Right atrium auricular region (tissue), 2 donors: ENCODE data around the gene SLC8A2. TPM values are rescaled to one million over a fixed set of nuclear protein-coding genes. Genes with fewer than 3 reads are reported as not detected.

Source experiments
- DNase-seq: peaks from one replicate; pipeline ENCODE4 v3.0.0-alpha.2; 2019; ENCODE audit warnings: low spot score
- H3K27ac ChIP-seq, 2 donors: fragments of 200-600 bp; sonication (generic); 1 replicate in 1 of 2; 2 replicates in 1 of 2; pipeline ENCODE4 v1.5.1; 2016 to 2019
- H3K27me3 ChIP-seq, 2 donors: fragments of 200-600 bp; sonication (generic); one replicate each; pipeline versions ENCODE4 v1.5.1 to v1.6.0; 2017 to 2019
- H3K36me3 ChIP-seq: fragments of 200-600 bp; sonication (generic); one replicate; pipeline ENCODE4 v1.5.1; 2016
- H3K4me1 ChIP-seq, 2 donors: fragments of 200-600 bp; sonication (generic); one replicate each; pipeline versions ENCODE4 v1.5.1 to v1.6.0; 2017 to 2019
- H3K4me3 ChIP-seq, 2 donors: fragments of 200-600 bp; sonication (generic); 1 replicate in 1 of 2; 2 replicates in 1 of 2; pipeline ENCODE4 v1.5.1; 2017 to 2019; ENCODE audit warnings: mild to moderate bottlenecking in 1 of 2, moderate library complexity in 1 of 2
- H3K9me3 ChIP-seq, 2 donors: fragments of 200-600 bp; sonication (generic); one replicate each; pipeline ENCODE4 v1.5.1; 2019
- total RNA-seq, 2 donors: library from RNA; depleted of rRNA; stranded (reverse); fragments of >200 nt; gene quantifications; one replicate each; pipeline ENCODE4 v1.1.0, GENCODE V29; 2016
- TF ChIP-seq, protein P1 (sequence below), 2 donors: fragments of 200-600 bp; sonication (generic); IDR thresholded peaks; one replicate each; pipeline ENCODE4 v1.5.1; 2019; ENCODE audit warnings: antibody characterized with exemption in 2 of 2

SLC8A2 gene
- total RNA-seq, 2 donors from 2014 or later = 0.28 to 0.37 TPM

DNA sequence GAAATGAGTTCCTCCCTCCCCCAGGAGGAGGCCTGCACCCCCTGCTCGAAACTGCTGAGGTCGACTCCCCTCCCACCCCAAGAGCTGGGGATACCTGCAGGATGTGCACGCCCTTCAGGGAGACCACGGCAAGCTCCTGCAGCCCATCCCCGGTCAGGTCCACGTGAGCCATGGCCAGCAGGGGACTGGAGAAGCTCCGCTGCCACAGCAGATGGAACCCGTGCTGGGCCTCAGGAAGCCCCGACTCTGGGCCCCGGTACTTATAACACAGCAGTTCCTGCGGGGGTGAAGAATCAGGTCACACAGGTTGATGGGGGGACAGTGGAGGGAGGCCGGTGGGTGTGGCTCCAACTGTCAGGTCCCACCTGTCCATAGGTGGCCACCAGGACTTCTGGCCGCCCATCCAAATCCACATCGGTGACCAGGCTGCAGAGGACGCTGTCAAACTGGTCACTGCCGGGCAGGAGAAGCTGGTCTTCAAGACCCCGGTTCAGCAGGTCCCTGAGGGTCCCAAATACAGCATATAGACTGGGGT is 4.8 kb upstream of the SLC8A2 start:
- peaks cover 0 to 2% of the 10 kb centered on the region in 2 donors for H3K27me3 ChIP-seq
- H3K27ac ChIP-seq = no peak overlapping the region
- H3K4me3 ChIP-seq = no peak overlapping the region
- H3K36me3 ChIP-seq = no peaks in the 10 kb centered on the region
- TF ChIP-seq, protein P1, sequence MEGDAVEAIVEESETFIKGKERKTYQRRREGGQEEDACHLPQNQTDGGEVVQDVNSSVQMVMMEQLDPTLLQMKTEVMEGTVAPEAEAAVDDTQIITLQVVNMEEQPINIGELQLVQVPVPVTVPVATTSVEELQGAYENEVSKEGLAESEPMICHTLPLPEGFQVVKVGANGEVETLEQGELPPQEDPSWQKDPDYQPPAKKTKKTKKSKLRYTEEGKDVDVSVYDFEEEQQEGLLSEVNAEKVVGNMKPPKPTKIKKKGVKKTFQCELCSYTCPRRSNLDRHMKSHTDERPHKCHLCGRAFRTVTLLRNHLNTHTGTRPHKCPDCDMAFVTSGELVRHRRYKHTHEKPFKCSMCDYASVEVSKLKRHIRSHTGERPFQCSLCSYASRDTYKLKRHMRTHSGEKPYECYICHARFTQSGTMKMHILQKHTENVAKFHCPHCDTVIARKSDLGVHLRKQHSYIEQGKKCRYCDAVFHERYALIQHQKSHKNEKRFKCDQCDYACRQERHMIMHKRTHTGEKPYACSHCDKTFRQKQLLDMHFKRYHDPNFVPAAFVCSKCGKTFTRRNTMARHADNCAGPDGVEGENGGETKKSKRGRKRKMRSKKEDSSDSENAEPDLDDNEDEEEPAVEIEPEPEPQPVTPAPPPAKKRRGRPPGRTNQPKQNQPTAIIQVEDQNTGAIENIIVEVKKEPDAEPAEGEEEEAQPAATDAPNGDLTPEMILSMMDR (IDR thresholded peaks at IDR 0.05) = no peak
- DNase-seq = no peak
- no peaks in the 10 kb centered on the region for H3K9me3 ChIP-seq
- peaks cover 0 to 17% of the 10 kb centered on the region in 2 donors for H3K4me1 ChIP-seq

DNA sequence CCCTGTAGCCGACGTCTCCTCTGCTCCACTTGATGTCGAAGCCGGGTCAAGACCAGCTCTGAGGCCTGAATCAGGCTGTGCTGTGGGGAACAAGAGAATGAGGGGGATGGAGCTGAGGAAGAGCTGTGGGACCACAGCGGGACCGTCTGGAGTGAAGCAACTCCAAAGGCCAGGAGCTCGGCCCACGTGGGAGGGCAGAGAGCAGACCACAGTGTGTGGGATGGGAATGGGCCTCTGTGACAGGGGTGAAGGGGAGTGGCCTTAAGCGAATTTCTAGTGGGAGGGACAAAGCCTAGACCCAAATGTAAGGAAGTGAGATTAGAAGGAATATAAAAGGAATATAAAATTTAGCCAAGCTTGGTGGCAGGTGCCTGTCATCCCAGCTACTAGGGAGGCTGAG is 3.8 kb upstream of the SLC8A2 start:
- peaks cover 0 to 20% of the 10 kb centered on the region in 2 donors for H3K4me1 ChIP-seq
- H3K9me3 ChIP-seq = no peaks in the 10 kb centered on the region
- peaks cover 0 to 3% of the 10 kb centered on the region in 2 donors for H3K27me3 ChIP-seq
- TF ChIP-seq, protein P1 (IDR thresholded peaks at IDR 0.05) = no peak
- no peak overlapping the region for H3K4me3 ChIP-seq
- no peak for DNase-seq
- no peaks in the 10 kb centered on the region for H3K36me3 ChIP-seq
- H3K27ac ChIP-seq = no peak overlapping the region

DNA sequence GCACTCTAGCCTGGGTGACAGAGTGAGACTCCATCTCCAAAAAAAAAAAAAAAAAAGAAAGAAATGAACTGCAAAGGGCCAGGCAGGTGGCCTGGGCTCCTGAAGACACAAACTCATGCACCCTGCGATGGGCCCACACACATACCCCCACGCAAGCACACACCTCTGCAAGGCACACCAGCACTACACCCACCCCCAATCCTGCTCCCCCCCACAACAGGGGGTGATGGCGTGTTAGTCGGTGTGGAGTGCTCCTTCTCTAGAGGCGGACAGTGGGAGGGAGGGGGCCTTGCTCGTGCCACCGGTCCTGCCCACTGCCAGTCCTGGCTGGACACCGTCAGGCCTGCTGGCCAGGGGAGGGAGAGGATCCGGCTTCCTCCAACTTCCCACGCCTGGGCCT is 1.6 kb upstream of the SLC8A2 start:
- Histone ChIP-seq H3K27ac (no peak overlapping the region), H3K4me1 (peaks cover 0 to 16% of the 10 kb centered on the region in 2 donors), H3K27me3 (peaks cover 0 to 3% of the 10 kb centered on the region in 2 donors), H3K4me3 (no peak overlapping the region), H3K9me3 (no peaks in the 10 kb centered on the region), H3K36me3 (no peaks in the 10 kb centered on the region)
- DNase-seq = no peak
- TF ChIP-seq, protein P1 (IDR thresholded peaks at IDR 0.05) = no peak

DNA sequence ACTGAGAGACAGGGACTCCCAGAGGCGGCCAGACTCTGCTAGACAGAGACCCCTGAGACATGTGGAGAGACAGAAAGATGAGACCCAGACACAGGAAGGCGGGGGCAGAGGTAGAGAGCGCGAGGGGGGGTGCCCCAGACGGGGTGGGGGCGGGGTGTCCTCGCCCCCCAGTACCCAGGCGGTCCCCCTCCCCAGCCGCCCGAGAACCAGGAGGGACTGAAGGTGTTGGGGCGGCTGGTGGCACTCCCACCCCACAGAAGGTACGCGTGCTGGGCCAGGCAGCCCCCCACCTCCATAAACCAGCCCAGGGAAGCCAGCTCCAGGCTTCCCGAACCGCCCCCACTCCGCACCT is 336 bp downstream of the SLC8A2 start:
- Histone ChIP-seq H3K4me3 (peak overlapping the region in 1 of 2 donors; percentile 25), H3K27me3 (peaks cover 0 to 3% of the 10 kb centered on the region in 2 donors), H3K27ac (no peak overlapping the region)

DNA sequence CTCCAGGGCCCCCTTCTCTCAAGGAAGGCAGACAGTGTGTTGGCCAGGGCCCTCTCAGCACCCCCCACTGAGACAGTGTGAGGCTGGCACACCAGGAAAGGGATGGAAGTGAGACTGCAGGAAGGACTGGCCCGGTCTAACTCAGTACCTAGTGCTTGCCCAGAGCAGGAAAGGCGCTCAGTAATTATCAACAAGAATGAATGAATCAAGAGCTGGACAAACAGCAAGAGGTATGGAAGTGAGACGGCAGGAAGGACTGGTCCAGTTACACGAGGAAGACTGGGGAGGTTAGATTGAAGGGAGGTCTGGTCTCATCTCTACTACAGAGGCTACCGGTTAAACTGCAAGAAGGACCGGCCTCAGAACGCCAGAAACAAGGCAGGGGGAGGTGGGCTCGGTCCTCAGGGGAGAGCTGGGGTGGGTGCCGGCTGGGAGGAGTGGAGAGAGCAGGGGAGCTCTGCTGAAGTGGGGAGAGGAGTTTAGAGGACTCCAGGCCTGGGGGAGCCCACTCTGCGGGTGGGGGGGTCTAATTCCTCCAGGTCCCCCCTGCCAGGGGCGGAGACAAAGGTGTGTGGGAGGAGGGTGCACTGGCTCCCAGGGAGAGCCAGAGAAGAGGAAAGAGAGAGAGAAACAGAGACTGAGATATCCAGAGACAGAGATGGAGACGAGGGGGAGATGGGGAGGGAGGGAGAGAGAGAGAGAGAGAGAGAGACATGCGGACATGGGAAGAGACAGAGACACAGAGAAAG is 1.1 kb downstream of the SLC8A2 start:
- H3K4me1 ChIP-seq = peaks cover 0 to 16% of the 10 kb centered on the region in 2 donors
- H3K9me3 ChIP-seq = no peaks in the 10 kb centered on the region
- peaks cover 0 to 3% of the 10 kb centered on the region in 2 donors for H3K27me3 ChIP-seq
- TF ChIP-seq, protein P1 (IDR thresholded peaks at IDR 0.05) = no peak
- DNase-seq = no peak
- H3K27ac ChIP-seq = no peak overlapping the region
- no peak overlapping the region for H3K4me3 ChIP-seq
- no peaks in the 10 kb centered on the region for H3K36me3 ChIP-seq

More for the DNA sequence above, 336 bp downstream of the SLC8A2 start:
- no peaks in the 10 kb centered on the region for H3K9me3 ChIP-seq
- H3K36me3 ChIP-seq = no peaks in the 10 kb centered on the region
- no peak for DNase-seq
- TF ChIP-seq, protein P1 (IDR thresholded peaks at IDR 0.05) = no peak
- H3K4me1 ChIP-seq = peaks cover 0 to 16% of the 10 kb centered on the region in 2 donors
